GM12892 (cell line): ENCODE measurements around the gene CLEC2A.

Experiments used
- DNase-seq: peaks from one replicate; pipeline ENCODE4 v3.0.0; 2011; ENCODE audit not compliant: insufficient read length
- FAIRE-seq: peaks from 2 replicates; lab custom pipeline; 2011; peaks lifted over from hg19 to GRCh38; lab: Jason Lieb, UNC
- POLR2A ChIP-seq: IDR thresholded peaks from 2 replicates; pipeline ENCODE4 v1.6.1; 2011; ENCODE audit warnings: low read depth, low read length, control low read depth
- POLR2AphosphoS5 ChIP-seq: IDR thresholded peaks from 2 replicates; pipeline ENCODE4 v1.6.1; 2011; ENCODE audit warnings: low read depth, low read length, control low read depth
- TAF1 ChIP-seq: IDR thresholded peaks from 2 replicates; pipeline ENCODE4 v1.6.1; 2011; ENCODE audit warnings: low read depth, mild to moderate bottlenecking, control low read depth, low read length, borderline replicate concordance

Gene CLEC2A

GRCh38 chr12:9926876-9927275 is 5.3 kb downstream of the CLEC2A start:
- FAIRE-seq: peak; percentile 40
- no peak for TF ChIP-seq POLR2AphosphoS5
- no peak for TF ChIP-seq POLR2A
- no peak for TF ChIP-seq TAF1
- DNase-seq: no peak

- TF ChIP-seq TAF1: no peak
- TF ChIP-seq POLR2A: no peak
- no peak for TF ChIP-seq POLR2AphosphoS5
- FAIRE-seq: peak; percentile 63
These were observed 6.3 kb downstream of the CLEC2A start for GRCh38 chr12:9925705-9926393.

DNA sequence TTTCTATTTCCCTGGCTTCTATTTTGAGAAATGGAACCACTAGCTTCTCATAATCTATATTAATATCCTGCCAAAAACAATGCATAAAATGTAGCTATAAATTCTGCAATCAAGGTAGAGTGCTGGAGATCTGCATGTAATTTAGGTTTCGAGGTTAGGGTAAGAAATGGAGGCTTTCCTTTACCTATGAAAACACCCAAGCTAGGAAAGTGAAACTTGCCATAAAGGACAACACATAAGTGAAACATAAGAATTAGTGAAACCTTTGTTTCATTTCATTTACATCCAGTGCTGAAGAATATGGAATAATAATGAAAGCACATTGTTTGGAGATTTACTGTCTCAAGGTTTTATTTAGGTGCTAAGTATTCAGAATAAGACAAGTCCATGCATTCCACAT is 9.7 kb downstream of the CLEC2A start:
- DNase-seq (no peak), FAIRE-seq (no peak)

More at GRCh38 chr12:9925705-9926393, 6.3 kb downstream of the CLEC2A start:
- no peak for DNase-seq

GRCh38 chr12:9920451-9920850 is 11.7 kb downstream of the CLEC2A start:
- DNase-seq (no peak), FAIRE-seq (no peak)
- TF ChIP-seq POLR2A (no peak), POLR2AphosphoS5 (no peak), TAF1 (no peak)

More for the DNA sequence above, 9.7 kb downstream of the CLEC2A start:
- no peak for TF ChIP-seq POLR2A
- no peak for TF ChIP-seq TAF1
- no peak for TF ChIP-seq POLR2AphosphoS5

DNA sequence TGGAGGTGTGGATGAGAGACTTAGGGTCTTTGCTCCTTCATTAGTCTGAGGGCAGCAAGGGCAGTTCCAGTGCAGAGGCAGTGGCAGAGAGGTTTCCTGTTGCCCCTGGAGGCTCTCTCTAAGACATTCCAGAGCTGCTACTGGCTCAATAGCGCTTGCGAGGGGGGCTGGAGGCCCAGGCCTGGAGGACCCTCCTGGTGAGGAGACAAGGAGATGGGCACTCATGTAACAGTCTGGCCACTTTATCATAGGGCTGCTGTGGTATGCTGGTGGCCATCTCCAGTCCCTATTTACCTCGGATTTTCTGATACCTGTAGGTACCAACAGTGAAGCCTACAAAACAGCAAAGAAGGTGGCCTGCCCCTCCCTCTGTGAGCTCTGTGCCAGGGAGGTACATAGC is 12.7 kb downstream of the CLEC2A start:
- TF ChIP-seq POLR2A (no peak), POLR2AphosphoS5 (no peak), TAF1 (no peak)
- FAIRE-seq: no peak
- DNase-seq: no peak

- TF ChIP-seq POLR2AphosphoS5 (no peak), POLR2A (no peak), TAF1 (no peak)
- DNase-seq (no peak), FAIRE-seq (no peak)
These were observed 20.5 kb downstream of the CLEC2A start for GRCh38 chr12:9911708-9912107.

GRCh38 chr12:9910716-9911421 is 21.3 kb downstream of the CLEC2A start:
- no peak for TF ChIP-seq POLR2A
- TF ChIP-seq POLR2AphosphoS5: no peak
- TF ChIP-seq TAF1: no peak
- no peak for DNase-seq
- peak; percentile 9 for FAIRE-seq

GRCh38 chr12:9909724-9910123 is 22.4 kb downstream of the CLEC2A start:
- FAIRE-seq (no peak), DNase-seq (no peak)
- no peak for TF ChIP-seq TAF1
- no peak for TF ChIP-seq POLR2A
- no peak for TF ChIP-seq POLR2AphosphoS5

DNA sequence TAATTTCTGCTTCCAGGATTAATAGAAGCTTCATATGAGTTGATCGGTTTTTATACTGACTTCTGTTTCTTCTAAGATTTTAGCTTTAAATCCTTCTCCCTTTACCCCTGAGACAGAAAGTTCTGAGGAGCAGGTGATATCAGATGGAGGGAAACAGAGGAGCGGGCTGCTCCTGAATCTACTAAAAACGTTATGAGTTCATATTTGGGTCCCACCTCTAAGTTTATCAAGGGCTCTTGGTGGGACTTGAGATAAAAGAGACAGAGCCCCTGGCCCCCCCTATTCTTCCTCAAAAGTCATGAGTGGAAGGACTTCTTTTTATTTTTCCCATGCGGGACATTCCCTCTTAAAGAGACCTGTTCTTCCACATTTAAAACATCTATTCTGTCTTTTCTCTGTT is 23.8 kb downstream of the CLEC2A start:
- FAIRE-seq (no peak), DNase-seq (no peak)
- TF ChIP-seq TAF1: no peak
- no peak for TF ChIP-seq POLR2AphosphoS5
- no peak for TF ChIP-seq POLR2A

GRCh38 chr12:9907769-9908168 is 24.4 kb downstream of the CLEC2A start:
- TF ChIP-seq TAF1 (no peak), POLR2AphosphoS5 (no peak), POLR2A (no peak)
- DNase-seq: no peak
- FAIRE-seq: no peak

- no peak for FAIRE-seq
- TF ChIP-seq POLR2AphosphoS5: no peak
- no peak for DNase-seq
These were observed 25.3 kb downstream of the CLEC2A start for GRCh38 chr12:9906873-9907272.

DNA sequence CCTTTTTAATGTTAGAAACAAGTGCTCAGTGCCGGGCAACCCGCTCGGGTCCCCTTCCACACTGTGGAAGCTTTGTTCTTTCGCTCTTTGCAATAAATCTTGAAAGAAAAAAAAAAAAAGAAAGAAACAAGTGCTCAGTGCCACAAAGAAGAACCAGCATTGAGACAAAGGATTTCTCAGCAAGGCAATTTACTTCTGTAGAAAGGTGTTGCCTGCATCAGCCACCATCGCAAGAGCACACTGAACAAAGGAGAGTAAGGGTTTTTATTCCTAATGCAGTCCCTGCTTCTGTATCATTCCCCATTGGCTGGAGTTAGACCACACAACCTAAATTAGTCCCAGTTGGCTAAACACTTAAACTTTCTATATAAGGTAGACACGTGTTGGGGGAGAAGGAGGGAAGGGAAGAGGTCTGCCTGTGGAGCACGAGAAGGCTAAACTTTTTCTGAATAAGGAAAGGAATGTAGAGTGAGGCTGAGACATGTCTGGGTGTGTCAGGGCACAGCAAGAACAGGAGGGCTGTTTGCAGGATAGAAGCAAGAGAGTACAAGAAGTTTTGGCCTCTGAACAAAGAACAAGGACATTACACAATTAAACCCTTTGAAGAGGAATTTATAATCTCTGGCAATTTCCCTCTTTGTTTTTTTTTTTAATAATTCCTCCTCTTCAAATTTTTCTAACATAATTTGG is 29.5 kb downstream of the CLEC2A start:
- DNase-seq (no peak), FAIRE-seq (no peak)
- TF ChIP-seq POLR2A: no peak
- TF ChIP-seq POLR2AphosphoS5: no peak
- TF ChIP-seq TAF1: no peak
